ENCODE data around the gene FRMD5. TPM values are rescaled to one million over a fixed set of nuclear protein-coding genes. Genes with fewer than 3 reads are reported as not detected.
A peak's percentile ranks its signal among the peaks of the same experiment; 100 is the strongest.

The FRMD5 gene
- total RNA-seq, 4 donors from 2014 or later: 0.15 to 2.5 (median 0.29) TPM

- H3K4me3 ChIP-seq (ENCODE audit: low read depth, poor library complexity, severe bottlenecking): no peak overlapping the region
- TF ChIP-seq POLR2A (IDR thresholded peaks at IDR 0.05): no peak
- peak in 1 of 3 donors; percentile 59 for TF ChIP-seq CTCF (IDR thresholded peaks at IDR 0.05)
- 16 to 18% methylated on average over 8 of the region's 8 CpGs for WGBS, 2 donors
- DNase-seq (ENCODE audit: low spot score in 2 of 2): peak in 1 of 2 donors; percentile 32
- intact Hi-C loops (cut with DNase I; ENCODE audit: low total_unique reads): no loop called here
These were observed 291.2 kb downstream of the FRMD5 start for GRCh38 chr15:43903864-43904290.

GRCh38 chr15:43901495-43901894 lies 293.6 kb downstream of the FRMD5 start:
- intact Hi-C loops (cut with DNase I; ENCODE audit: low total_unique reads): no loop called here
- H3K4me3 ChIP-seq (ENCODE audit: low read depth, poor library complexity, severe bottlenecking): no peak overlapping the region
- no peak for DNase-seq (ENCODE audit: low spot score in 2 of 2)
- WGBS, 2 donors: 67 to 79% methylated on average over 10 of the region's 10 CpGs
- TF ChIP-seq CTCF (IDR thresholded peaks at IDR 0.05) (no peak), POLR2A (IDR thresholded peaks at IDR 0.05) (no peak)

DNA sequence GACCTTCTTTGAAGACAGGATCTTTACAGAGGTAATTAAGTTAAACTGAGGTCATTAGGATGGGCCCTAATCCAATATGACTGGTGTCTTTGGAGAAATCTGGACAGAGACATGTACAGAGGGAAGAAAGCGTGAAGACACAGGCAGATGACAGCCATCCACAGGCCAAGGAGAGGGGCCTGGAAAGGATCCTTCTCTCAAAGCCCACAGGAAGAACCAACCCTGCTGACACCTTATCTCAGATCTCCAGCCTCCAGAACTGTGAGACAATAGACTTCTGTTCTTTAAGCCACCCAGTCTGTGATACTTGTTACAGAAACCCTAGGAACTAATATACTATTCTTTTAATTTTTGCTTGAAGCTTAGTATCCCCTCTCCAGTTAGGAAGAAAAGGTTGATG lies 294.1 kb downstream of the FRMD5 start:
- WGBS, 2 donors: 94 to 100% methylated on average over 1 of the region's 1 CpG
- intact Hi-C loops (cut with DNase I; ENCODE audit: low total_unique reads): no loop called here
- H3K4me3 ChIP-seq (ENCODE audit: low read depth, poor library complexity, severe bottlenecking): no peak overlapping the region

DNA sequence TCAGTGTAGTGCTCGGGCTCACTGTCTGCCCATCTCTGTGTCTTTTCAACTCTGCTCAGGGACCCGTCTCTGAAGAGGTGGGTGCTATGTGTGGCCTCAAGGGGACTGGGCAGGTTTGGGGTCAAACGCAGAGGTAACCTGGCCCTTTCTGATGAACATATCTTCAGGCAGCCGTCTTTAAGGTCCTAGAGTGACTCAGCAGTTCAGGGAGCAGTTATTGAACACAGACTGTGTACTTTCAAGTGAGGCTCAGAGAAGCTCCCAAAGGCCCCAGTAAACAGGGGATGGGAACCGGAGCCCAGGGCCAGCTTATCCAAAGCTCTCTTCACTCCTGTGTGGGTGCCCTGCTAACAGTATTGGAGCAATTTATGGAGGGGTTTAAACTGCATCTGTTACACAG lies 295.1 kb downstream of the FRMD5 start:
- no peak overlapping the region for H3K4me3 ChIP-seq (ENCODE audit: low read depth, poor library complexity, severe bottlenecking)
- TF ChIP-seq POLR2A (IDR thresholded peaks at IDR 0.05) (no peak), CTCF (IDR thresholded peaks at IDR 0.05) (no peak)
- no peak for DNase-seq (ENCODE audit: low spot score in 2 of 2)
- intact Hi-C loops (cut with DNase I; ENCODE audit: low total_unique reads): no loop called here
- 84 to 94% methylated on average over 5 of the region's 5 CpGs for WGBS, 2 donors

More for the DNA sequence above, 294.1 kb downstream of the FRMD5 start:
- TF ChIP-seq CTCF (IDR thresholded peaks at IDR 0.05): no peak
- no peak for TF ChIP-seq POLR2A (IDR thresholded peaks at IDR 0.05)
- no peak for DNase-seq (ENCODE audit: low spot score in 2 of 2)

GRCh38 chr15:43898891-43899290 lies 296.2 kb downstream of the FRMD5 start:
- WGBS, 2 donors: 83% methylated on average over 2 of the region's 2 CpGs
- no peak for DNase-seq (ENCODE audit: low spot score in 2 of 2)
- intact Hi-C loops (cut with DNase I; ENCODE audit: low total_unique reads): no loop called here
- H3K4me3 ChIP-seq (ENCODE audit: low read depth, poor library complexity, severe bottlenecking): no peak overlapping the region
- no peak for TF ChIP-seq POLR2A (IDR thresholded peaks at IDR 0.05)
- no peak for TF ChIP-seq CTCF (IDR thresholded peaks at IDR 0.05)

DNA sequence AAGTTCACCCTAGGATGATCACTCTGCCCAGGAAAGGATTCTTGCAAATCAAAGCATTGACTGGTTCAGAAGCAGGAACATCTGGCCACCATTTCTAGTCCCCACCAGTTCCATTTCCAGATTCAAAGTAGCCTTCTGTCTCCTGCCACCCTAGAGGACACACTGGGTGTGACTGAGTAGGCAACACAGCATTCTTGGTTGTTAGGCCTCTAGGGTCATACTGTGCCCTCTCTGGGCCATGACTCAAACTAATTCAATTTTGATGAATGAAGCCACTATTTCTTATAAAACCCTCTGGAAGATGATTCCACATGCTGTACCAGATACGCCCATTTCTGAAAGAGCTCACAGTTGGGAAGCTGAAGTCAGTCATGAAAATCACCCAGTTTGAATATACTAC lies 298.5 kb downstream of the FRMD5 start:
- H3K4me3 ChIP-seq (ENCODE audit: low read depth, poor library complexity, severe bottlenecking): no peak overlapping the region
- TF ChIP-seq POLR2A (IDR thresholded peaks at IDR 0.05): no peak
- TF ChIP-seq CTCF (IDR thresholded peaks at IDR 0.05): no peak
- WGBS, 2 donors: 91 to 100% methylated on average over 1 of the region's 1 CpG
- no peak for DNase-seq (ENCODE audit: low spot score in 2 of 2)
- intact Hi-C loops (cut with DNase I; ENCODE audit: low total_unique reads): no loop called here

All from lower leg skin (tissue), 4 donors.